AG04449 (cell line): Measurements from ENCODE around the gene BAG3.

Experiments
- CTCF ChIA-PET: fragments of 350-600 bp; formaldehyde crosslinking; extraction: SDS; loops from one replicate; lab custom pipeline; 2021; ENCODE audit warnings: antibody characterized with exemption; lab: Yijun Ruan, JAX
- POLR2A ChIA-PET: fragments of 400-600, 350-600 bp; formaldehyde crosslinking; extraction: SDS; loops from one replicate; lab custom pipeline; 2020; ENCODE audit warnings: antibody characterized with exemption, inconsistent platforms; lab: Yijun Ruan, JAX
- DNase-seq: peaks from one replicate; pipeline ENCODE4 v3.0.0-alpha.2; 2010; ENCODE audit warnings: low read depth, low spot score
- H3K4me3 ChIP-seq: 2 replicates; pipeline ENCODE4 v1.5.1; 2011; ENCODE audit warnings: low read depth, mild to moderate bottlenecking, control low read depth, low read length
- CTCF ChIP-seq: IDR thresholded peaks from one replicate; pipeline ENCODE4 v1.5.1; 2011; ENCODE audit warnings: mild to moderate bottlenecking, moderate library complexity, low read length, control low read depth, inconsistent platforms; ENCODE audit not compliant: insufficient read depth; ENCODE audit errors: missing control alignments

Gene BAG3

GRCh38 chr10:119700321-119700954 is 49.3 kb downstream of the BAG3 start:
- no peak overlapping the region for H3K4me3 ChIP-seq
- TF ChIP-seq CTCF = no peak
- no peak for DNase-seq
- ChIA-PET POLR2A (no interaction called here), CTCF (interaction anchor here (0.7 to 7.0 kb wide), 3 partner anchors 13 to 50 kb away, joined by 3 to 63 read pairs (median 6); no protein-coding TSS in a partner anchor)

GRCh38 chr10:119701861-119702260 is 50.7 kb downstream of the BAG3 start:
- H3K4me3 ChIP-seq = no peak overlapping the region
- DNase-seq = no peak
- POLR2A ChIA-PET = no interaction called here
- CTCF ChIA-PET = interaction anchor here (1.0 to 7.0 kb wide), 5 partner anchors 13 to 158 kb away, joined by 3 to 63 read pairs (median 6); partner anchors contain the start of gene INPP5F
- TF ChIP-seq CTCF = no peak

- POLR2A ChIA-PET = no interaction called here
- DNase-seq = no peak
- H3K4me3 ChIP-seq = no peak overlapping the region
- no peak for TF ChIP-seq CTCF
- CTCF ChIA-PET = interaction anchor here (1.0 to 7.0 kb wide), 5 partner anchors 12 to 157 kb away, joined by 3 to 63 read pairs (median 6); partner anchors contain the start of gene INPP5F
Measured at GRCh38 chr10:119702583-119702982, 51.4 kb downstream of the BAG3 start.

GRCh38 chr10:119703903-119704508 is 52.8 kb downstream of the BAG3 start:
- POLR2A ChIA-PET = no interaction called here
- CTCF ChIA-PET = interaction anchor here (0.9 to 7.0 kb wide), 5 partner anchors 8 to 155 kb away, joined by 3 to 63 read pairs (median 3); partner anchors contain the start of gene INPP5F
- DNase-seq = no peak
- TF ChIP-seq CTCF = no peak
- no peak overlapping the region for H3K4me3 ChIP-seq

GRCh38 chr10:119705434-119705831 is 54.3 kb downstream of the BAG3 start:
- no peak for DNase-seq
- POLR2A ChIA-PET = no interaction called here

More at GRCh38 chr10:119705434-119705831, 54.3 kb downstream of the BAG3 start:
- no peak overlapping the region for H3K4me3 ChIP-seq
- no peak for TF ChIP-seq CTCF
- CTCF ChIA-PET = interaction anchor here (1.2 to 7.0 kb wide), 2 partner anchors 18 to 21 kb away, joined by 3 to 63 read pairs; partner anchors contain the start of gene INPP5F
